HG03135 (cell line): ENCODE data around the gene SRC.

Experiments
- ATAC-seq: cut with Tn5 transposase; IDR thresholded peaks from one replicate; pipeline ENCODE4 v1.9.1; 2021; ENCODE audit warnings: mild to moderate bottlenecking, moderate library complexity; ENCODE audit not compliant: unreplicated experiment

The SRC gene

GRCh38 chr20:37348792-37349516, 3.0 kb downstream of the SRC start:
- no peak for ATAC-seq

DNA sequence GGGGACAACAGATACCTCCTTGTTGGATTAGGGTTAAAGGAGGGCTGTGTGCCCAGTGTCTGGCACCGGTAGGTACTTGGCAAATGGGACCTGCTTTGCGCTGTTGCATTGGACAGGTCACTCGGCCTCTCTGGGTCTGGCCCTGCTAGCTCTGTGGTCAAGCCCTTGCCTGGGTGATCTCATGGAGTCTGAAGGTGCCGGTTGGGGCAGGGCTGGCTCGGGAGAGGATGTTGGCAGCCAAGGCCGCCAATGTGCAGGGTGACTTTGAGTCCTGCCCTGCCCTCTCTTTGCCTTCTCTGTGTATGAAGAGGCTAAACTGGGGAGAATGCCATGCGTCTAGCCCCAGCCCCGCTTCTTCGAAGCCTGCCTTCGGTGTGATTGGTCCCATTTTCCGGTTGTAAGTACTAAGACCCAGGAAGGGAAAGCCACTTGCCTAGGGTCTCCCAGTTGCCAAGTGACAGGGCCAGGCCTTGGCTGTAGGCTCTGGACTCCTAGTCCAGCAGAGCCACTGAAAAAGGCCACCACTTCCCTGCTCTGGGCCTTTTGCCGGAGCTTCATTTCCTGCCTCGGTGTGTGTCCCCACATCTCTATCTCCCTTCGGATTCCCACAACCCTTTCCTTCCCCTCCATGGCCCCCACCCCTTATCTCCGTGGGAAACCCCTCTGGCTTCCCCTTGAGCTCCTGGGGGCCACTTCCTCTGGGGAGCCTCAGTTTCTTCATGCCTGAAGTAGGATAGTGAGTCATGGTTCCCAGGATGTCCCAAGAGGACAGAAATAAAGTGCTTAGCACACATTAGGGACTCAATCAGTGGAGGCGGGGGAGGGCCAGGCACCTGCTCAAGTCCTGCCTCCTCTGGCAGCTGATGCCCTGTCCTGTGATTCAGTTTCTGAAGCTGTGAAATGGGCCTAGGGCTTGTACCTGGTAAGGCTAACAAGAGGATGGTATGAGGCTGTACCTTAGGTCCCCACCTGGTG, 3.9 kb downstream of the SRC start:
- ATAC-seq: no peak

GRCh38 chr20:37350649-37351574, 5.0 kb downstream of the SRC start:
- no peak for ATAC-seq

GRCh38 chr20:37351689-37352607, 6.0 kb downstream of the SRC start:
- ATAC-seq: no peak

- ATAC-seq: no peak
Measured at GRCh38 chr20:37352608-37352980, 6.7 kb downstream of the SRC start.

DNA sequence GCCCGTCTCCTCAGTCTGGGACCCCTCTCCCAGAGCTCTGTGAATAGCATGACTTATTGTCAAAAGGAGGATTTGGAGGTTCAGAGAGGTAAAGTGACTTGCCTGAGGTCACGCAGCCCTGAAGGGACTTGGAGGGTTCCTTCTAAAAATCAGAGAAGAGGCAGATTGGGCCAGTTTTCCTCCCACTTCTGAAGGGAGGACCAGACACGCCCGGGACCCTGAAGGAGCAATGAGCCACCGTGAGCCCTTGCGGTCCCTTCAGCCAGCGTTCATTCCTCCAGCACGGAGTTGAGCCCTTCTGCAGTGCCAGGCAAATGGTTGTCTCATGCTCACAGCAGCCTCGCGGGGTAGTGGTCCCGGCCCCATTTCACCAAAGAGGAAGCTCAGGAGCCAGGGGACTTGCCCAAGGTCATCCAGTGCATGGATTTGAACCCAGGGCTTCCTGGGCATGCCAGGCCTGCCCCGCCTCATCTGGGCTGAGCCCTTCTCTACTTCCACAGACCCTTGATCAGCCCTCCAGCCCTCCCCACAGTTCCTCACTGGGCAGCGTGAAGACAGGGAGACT, 7.4 kb downstream of the SRC start:
- no peak for ATAC-seq

- ATAC-seq: no peak
Measured at GRCh38 chr20:37354210-37355195, 8.6 kb downstream of the SRC start.

GRCh38 chr20:37355252-37356180, 9.6 kb downstream of the SRC start:
- ATAC-seq: no peak

DNA sequence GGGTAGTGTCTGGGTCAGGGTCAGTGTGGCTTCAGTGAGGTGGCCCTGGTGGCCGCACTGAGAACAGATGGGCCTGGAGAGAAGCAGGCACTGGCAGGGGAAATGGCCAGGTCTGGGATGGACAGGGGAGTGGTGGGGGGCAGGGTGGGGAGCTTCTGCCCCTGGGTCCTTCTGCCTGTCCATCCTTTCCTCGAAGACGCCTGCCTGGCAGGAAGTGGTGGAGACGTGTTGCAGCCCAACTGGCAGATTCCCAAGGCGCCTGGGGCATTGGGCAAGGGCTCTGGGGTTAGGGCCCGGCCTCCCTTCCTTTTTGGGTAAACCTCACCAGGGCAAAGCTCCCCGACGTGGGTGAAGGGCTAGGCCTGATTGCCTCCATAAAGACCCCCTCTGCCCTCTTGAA, 10.4 kb downstream of the SRC start:
- no peak for ATAC-seq

DNA sequence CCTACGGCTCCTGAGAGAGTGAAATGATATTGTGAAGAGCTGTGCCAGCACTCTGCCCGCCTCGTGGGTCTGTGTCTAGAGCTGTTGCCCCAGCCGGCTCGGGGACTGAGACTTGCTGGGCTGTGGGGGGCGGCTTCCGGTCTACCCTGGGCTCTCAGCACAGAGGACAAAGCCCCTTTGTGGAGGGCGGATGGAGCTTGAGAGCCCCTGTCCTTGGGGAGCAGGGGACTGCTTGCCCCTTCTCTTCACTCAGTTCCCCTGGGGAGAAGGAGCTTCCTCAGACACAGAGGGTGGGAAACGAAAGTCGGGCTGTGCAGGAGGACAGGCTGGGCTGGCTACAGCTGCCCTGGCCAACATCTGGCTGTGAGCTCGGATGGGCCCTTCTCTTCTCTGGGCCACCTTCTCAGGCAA, 11.0 kb downstream of the SRC start:
- ATAC-seq: no peak

GRCh38 chr20:37357481-37358365, 11.8 kb downstream of the SRC start:
- ATAC-seq: no peak

DNA sequence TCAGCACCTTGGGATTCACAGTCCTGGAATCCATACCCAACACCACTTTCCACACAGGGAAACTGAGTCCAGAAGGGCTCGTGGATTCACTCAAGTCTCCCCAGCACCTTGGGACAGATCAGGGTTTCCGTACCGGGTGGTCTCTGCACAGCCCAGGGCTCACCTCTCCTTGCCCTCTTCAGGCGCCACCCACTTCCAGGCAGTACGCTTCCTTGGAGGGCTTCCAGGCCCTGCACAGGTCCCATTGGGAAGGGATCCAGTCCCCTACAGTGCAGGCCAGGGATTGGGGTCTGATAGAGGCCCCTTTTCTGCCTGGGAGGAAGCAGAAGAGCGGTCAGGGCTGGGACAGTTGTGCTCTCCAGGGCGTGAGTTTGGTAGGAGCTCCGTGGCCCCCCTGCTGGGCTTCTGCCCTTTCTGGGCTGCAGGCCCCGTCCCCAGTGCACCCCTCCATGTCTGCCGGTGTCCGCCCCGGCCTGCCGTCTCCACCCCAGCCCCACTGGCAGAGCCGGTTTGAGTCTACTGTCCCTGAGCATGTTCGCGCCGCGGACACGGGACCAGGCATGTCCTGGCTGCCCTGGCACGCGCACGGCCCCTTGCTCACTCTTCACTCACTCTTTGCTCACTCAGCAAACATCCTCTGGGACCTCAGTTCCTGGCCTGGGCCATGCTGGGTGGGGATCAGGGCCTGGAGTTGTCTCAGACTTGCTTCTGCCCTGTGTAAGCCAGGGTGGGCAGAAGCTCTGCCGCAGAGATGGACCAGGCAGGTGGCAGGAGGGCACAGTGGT, 12.6 kb downstream of the SRC start:
- ATAC-seq: no peak

DNA sequence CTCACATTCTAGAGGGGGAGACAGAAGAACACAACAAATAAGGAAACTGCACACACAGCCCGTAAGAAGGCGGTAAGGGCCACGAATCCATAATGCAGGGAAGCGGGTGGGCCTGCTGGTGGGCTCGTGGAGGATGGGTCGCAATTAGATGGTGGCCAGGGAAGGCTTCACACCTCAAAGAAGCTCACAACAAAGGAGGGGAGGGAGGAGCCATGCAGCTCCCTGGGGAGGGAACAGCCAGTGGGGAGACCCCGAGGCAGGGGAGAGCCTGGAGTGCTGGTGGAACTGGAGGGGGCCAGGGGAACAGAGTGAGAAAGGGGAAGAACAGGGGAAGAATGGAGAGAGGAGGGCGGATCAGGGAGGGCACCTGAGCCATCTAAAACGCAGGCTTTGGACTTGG, 13.4 kb downstream of the SRC start:
- ATAC-seq: no peak

GRCh38 chr20:37359836-37360235, 13.9 kb downstream of the SRC start:
- ATAC-seq: no peak

DNA sequence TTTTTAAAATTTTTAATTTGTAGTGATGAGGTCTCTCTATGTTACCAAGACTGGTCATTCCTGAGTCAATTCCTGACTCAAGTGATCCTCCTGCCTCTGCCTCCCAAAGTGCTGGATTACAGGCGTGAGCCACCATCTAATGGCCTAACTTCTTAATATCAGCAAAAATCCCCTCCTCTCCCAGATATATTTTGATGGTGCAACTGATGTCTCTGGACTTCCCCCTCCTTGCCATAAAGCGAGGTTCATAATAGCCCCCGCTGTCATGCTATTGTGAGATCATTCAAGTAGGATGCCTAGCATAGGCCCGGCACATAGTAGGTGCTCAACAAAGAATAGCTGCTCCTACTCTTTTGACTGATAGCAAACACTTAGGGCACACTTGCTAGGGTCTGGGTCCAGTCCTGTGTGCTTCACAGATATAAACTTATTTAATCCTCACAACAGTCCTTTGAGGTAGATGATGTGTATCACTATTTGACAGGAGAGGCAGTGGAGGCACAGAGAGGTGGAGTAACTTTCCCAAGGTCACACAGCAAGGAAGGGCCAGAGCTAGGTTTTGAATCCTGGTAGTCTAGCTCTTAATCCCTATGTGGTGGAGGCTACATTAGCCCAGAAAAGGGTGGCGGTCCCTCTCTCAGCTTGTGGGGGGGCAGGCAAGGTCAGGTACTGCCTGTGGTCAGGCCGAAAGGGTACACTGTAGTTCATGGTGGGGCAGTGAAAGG, 14.6 kb downstream of the SRC start:
- ATAC-seq: no peak
